ENCODE data around the gene ATRNL1. TPM values are rescaled to one million over a fixed set of nuclear protein-coding genes. Genes with fewer than 3 reads are reported as not detected.
A peak's percentile ranks its signal among the peaks of the same experiment; 100 is the strongest.

The ATRNL1 gene
- total and polyA plus RNA-seq, 2 experiments from 2014 or later: not detected

DNA sequence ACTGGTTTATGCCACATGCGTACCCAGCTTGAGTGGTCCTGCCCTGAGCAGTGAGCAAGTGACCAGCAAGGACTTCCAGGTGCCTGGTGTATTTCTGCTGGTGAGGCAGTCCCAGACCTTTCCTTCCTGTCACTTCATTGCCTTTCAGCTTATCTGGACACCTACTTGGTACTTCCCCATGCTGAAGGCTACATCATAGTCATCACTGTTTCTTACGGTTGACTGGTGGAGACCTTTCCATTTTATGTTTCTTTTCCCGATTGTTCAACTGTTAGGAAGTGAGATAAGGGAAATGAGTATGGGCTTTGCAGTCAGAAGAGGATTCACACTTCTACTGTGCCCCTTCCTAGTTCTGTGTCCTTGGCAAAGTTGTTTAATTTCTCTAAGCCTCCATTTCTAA, 821.3 kb downstream of the ATRNL1 start:
- no peak for DNase-seq
- Histone ChIP-seq H3K4me3 (no peak overlapping the region), H3K9me3 (ENCODE audit: low read depth) (no peaks in the 10 kb centered on the region), H4K20me1 (ENCODE audit: insufficient read depth) (no peaks in the 10 kb centered on the region), H3K4me2 (ENCODE audit: unreplicated experiment) (no peak overlapping the region), H3K9ac (no peak overlapping the region), H3K9me2 (ENCODE audit: insufficient read depth) (no peaks in the 10 kb centered on the region), H3F3A (ENCODE audit: insufficient read depth) (peaks cover 12% of the 10 kb centered on the region), H3K79me2 (ENCODE audit: insufficient read depth) (no peaks in the 10 kb centered on the region), H3K27ac (no peak overlapping the region), H2AFZ (no peak overlapping the region), H3K4me1 (ENCODE audit: insufficient read depth) (peaks cover 13% of the 10 kb centered on the region), H3K36me3 (ENCODE audit: low read depth) (no peaks in the 10 kb centered on the region), H3K27me3 (replicated peaks; ENCODE audit: insufficient read depth) (no peaks in the 10 kb centered on the region; the same call in 1 of the 2 replicates)
- 89 to 90% methylated on average over 3 of the region's 3 CpGs for WGBS, 2 experiments (ENCODE audit: low coverage in 1 of 2, low lambda C conversion rate in 2 of 2, missing lambda C conversion rate in 2 of 2)
- TF ChIP-seq EZH2 (IDR thresholded peaks at IDR 0.05; ENCODE audit: insufficient read depth, poor library complexity, severe bottlenecking): no peak
- TF ChIP-seq EZH2phosphoT487 (IDR thresholded peaks at IDR 0.05; ENCODE audit: insufficient read depth, low read depth): no peak
- in situ Hi-C loops (cut with MboI): no loop called here

DNA sequence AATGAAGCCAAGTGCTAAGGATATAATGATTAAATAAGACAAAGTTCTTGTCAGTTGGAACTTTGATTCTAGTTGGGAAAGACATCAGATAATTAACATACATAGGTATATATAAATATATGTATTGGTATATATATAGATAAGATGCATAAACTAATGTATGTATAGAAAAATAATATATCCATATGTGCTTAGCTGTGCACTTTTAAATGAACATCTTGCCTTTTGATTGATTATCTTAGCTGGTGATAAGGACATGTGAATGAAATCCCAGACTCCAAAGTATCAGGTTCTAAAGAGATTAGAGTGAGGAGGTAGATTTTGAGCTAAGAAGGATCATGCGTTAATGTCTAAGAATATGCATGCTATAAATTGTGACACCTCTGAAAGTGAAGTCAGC, 822.3 kb downstream of the ATRNL1 start:
- Histone ChIP-seq H3K9ac (no peak overlapping the region), H3K27me3 (replicated peaks; ENCODE audit: insufficient read depth) (no peaks in the 10 kb centered on the region; the same call in 1 of the 2 replicates), H3K4me3 (no peak overlapping the region), H4K20me1 (ENCODE audit: insufficient read depth) (no peaks in the 10 kb centered on the region), H3K79me2 (ENCODE audit: insufficient read depth) (no peaks in the 10 kb centered on the region), H3K36me3 (ENCODE audit: low read depth) (no peaks in the 10 kb centered on the region), H3K9me2 (ENCODE audit: insufficient read depth) (no peaks in the 10 kb centered on the region), H3K4me1 (ENCODE audit: insufficient read depth) (peaks cover 13% of the 10 kb centered on the region), H3K4me2 (ENCODE audit: unreplicated experiment) (no peak overlapping the region), H2AFZ (no peak overlapping the region), H3K9me3 (ENCODE audit: low read depth) (no peaks in the 10 kb centered on the region), H3K27ac (no peak overlapping the region), H3F3A (ENCODE audit: insufficient read depth) (peaks cover 12% of the 10 kb centered on the region)
- no peak for DNase-seq
- in situ Hi-C loops (cut with MboI): no loop called here
- WGBS, 2 experiments (ENCODE audit: low coverage in 1 of 2, low lambda C conversion rate in 2 of 2, missing lambda C conversion rate in 2 of 2): 100% methylated on average over 1 of the region's 1 CpG
- TF ChIP-seq EZH2phosphoT487 (IDR thresholded peaks at IDR 0.05; ENCODE audit: insufficient read depth, low read depth) (no peak), EZH2 (IDR thresholded peaks at IDR 0.05; ENCODE audit: insufficient read depth, poor library complexity, severe bottlenecking) (no peak)

DNA sequence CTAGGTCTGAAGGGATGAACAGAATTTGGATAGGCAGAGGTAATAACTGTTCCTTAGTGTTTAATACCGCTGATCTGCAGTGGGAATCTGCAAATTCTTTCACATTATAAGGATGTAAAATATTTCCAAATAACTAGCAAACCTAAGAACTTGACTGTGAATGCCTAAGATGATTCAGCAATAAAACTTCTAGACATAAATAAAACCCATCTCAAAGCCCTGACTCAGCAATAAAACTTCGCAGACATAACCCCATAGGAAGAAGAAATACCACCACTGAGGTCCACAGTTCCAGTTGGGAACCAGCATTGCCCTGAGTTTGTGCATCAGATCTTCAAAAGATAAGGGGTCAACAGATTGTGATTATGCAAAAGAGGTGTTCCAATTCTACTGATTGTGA, 825.6 kb downstream of the ATRNL1 start:
- in situ Hi-C loops (cut with MboI): no loop called here
- Histone ChIP-seq H3K9me3 (ENCODE audit: low read depth) (no peaks in the 10 kb centered on the region), H3K4me2 (ENCODE audit: unreplicated experiment) (peak overlapping the region; percentile 26), H4K20me1 (ENCODE audit: insufficient read depth) (no peaks in the 10 kb centered on the region), H3K36me3 (ENCODE audit: low read depth) (no peaks in the 10 kb centered on the region), H3K79me2 (ENCODE audit: insufficient read depth) (no peaks in the 10 kb centered on the region), H2AFZ (no peak overlapping the region), H3K27ac (no peak overlapping the region; the same call in 1 of the 2 replicates), H3F3A (ENCODE audit: insufficient read depth) (peaks cover 19% of the 10 kb centered on the region), H3K27me3 (replicated peaks; ENCODE audit: insufficient read depth) (no peaks in the 10 kb centered on the region), H3K9ac (no peak overlapping the region), H3K9me2 (ENCODE audit: insufficient read depth) (no peaks in the 10 kb centered on the region), H3K4me1 (ENCODE audit: insufficient read depth) (peaks cover 30% of the 10 kb centered on the region), H3K4me3 (no peak overlapping the region)
- TF ChIP-seq EZH2phosphoT487 (IDR thresholded peaks at IDR 0.05; ENCODE audit: insufficient read depth, low read depth) (no peak), EZH2 (IDR thresholded peaks at IDR 0.05; ENCODE audit: insufficient read depth, poor library complexity, severe bottlenecking) (no peak)
- peak; percentile 49 for DNase-seq
- WGBS, 2 experiments (ENCODE audit: low coverage in 1 of 2, low lambda C conversion rate in 2 of 2, missing lambda C conversion rate in 2 of 2): 67 to 69% methylated on average over 2 of the region's 2 CpGs

DNA sequence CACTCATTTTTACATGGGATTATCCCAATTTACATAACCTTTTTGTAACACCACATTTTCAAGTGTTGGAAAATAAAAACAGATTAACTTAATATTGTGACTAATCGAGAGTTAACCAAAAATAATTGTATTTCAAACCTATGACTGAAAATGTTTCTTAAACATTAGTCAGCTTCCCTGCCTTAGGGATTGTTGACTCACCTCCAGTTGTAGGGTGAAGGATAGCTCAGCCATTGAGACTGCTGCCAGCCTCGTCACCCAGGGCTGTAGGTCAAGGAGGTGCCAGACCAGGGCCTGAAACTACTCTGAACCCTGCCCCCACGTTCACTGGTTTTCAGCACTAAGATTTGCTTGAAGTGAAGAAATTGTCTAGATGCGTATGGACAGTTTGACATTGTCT, 828.6 kb downstream of the ATRNL1 start:
- peak; percentile 96 for DNase-seq

DNA sequence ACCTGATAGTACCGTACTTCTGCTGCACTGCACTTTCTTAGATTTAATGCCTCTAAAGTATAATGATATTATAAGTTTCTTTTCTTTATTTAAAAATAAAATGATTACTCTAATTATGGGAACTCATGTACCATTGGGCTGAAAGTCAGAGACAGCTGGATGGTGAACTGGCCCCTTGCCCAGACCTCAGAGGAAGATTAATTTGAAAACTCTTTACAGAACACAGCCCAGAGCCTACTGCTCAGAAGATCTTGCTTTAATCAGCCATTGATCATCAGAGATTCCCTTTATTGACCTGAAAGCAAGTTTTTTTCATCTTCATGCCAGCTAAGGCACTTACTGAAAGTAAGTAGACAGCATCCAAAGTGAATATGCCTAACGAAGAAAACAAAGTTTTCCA, 838.1 kb downstream of the ATRNL1 start:
- H3F3A ChIP-seq (ENCODE audit: insufficient read depth): no peaks in the 10 kb centered on the region
- in situ Hi-C loops (cut with MboI): no loop called here
- no peaks in the 10 kb centered on the region for H3K79me2 ChIP-seq (ENCODE audit: insufficient read depth)
- no peaks in the 10 kb centered on the region for H3K9me3 ChIP-seq (ENCODE audit: low read depth)
- H3K36me3 ChIP-seq (ENCODE audit: low read depth): no peaks in the 10 kb centered on the region
- H4K20me1 ChIP-seq (ENCODE audit: insufficient read depth): no peaks in the 10 kb centered on the region
- TF ChIP-seq EZH2phosphoT487 (IDR thresholded peaks at IDR 0.05; ENCODE audit: insufficient read depth, low read depth) (no peak), EZH2 (IDR thresholded peaks at IDR 0.05; ENCODE audit: insufficient read depth, poor library complexity, severe bottlenecking) (no peak)
- H3K4me2 ChIP-seq (ENCODE audit: unreplicated experiment): no peak overlapping the region
- no peak overlapping the region for H3K27ac ChIP-seq
- H3K27me3 ChIP-seq (replicated peaks; ENCODE audit: insufficient read depth): no peaks in the 10 kb centered on the region
- H2AFZ ChIP-seq: no peak overlapping the region
- H3K9ac ChIP-seq: no peak overlapping the region
- peaks cover 12% of the 10 kb centered on the region; the same call in 1 of the 2 replicates for H3K4me1 ChIP-seq (ENCODE audit: insufficient read depth)
- no peak for DNase-seq
- H3K4me3 ChIP-seq: no peak overlapping the region
- H3K9me2 ChIP-seq (ENCODE audit: insufficient read depth): no peaks in the 10 kb centered on the region
- 98 to 100% methylated on average over 2 of the region's 2 CpGs for WGBS, 2 experiments (ENCODE audit: low coverage in 1 of 2, low lambda C conversion rate in 2 of 2, missing lambda C conversion rate in 2 of 2)

More for the DNA sequence above, 828.6 kb downstream of the ATRNL1 start:
- Histone ChIP-seq H3K9ac (no peak overlapping the region), H3K9me3 (ENCODE audit: low read depth) (no peaks in the 10 kb centered on the region), H3K4me1 (ENCODE audit: insufficient read depth) (peaks cover 30% of the 10 kb centered on the region), H2AFZ (no peak overlapping the region), H3K36me3 (ENCODE audit: low read depth) (no peaks in the 10 kb centered on the region), H3F3A (ENCODE audit: insufficient read depth) (peaks cover 19% of the 10 kb centered on the region), H3K9me2 (ENCODE audit: insufficient read depth) (no peaks in the 10 kb centered on the region), H3K79me2 (ENCODE audit: insufficient read depth) (no peaks in the 10 kb centered on the region), H3K4me2 (ENCODE audit: unreplicated experiment) (peak overlapping the region; percentile 64), H4K20me1 (ENCODE audit: insufficient read depth) (no peaks in the 10 kb centered on the region), H3K4me3 (peak overlapping the region; percentile 31), H3K27ac (peak overlapping the region; percentile 48), H3K27me3 (replicated peaks; ENCODE audit: insufficient read depth) (no peaks in the 10 kb centered on the region)
- in situ Hi-C loops (cut with MboI): no loop called here
- WGBS, 2 experiments (ENCODE audit: low coverage in 1 of 2, low lambda C conversion rate in 2 of 2, missing lambda C conversion rate in 2 of 2): 9 to 10% methylated on average over 4 of the region's 4 CpGs
- TF ChIP-seq EZH2 (IDR thresholded peaks at IDR 0.05; ENCODE audit: insufficient read depth, poor library complexity, severe bottlenecking): no peak
- TF ChIP-seq EZH2phosphoT487 (IDR thresholded peaks at IDR 0.05; ENCODE audit: insufficient read depth, low read depth): no peak
